ENCODE results near the gene DEFB108B.
"Not testable (repeated sequence)": the region's sequence is repeated elsewhere in the genome, so short reads cannot be mapped to it uniquely, and the experiment has no call there.

DEFB108B gene

GRCh38 chr11:71832811-71833210 lies at the start of gene DEFB108B:
Gene DEFB108B, plus strand, starts transcription at chr11:71833200. Its CDS starts 0 bp downstream, at chr11:71833200.
- not testable (repeated sequence) for DNase-seq

- peak; percentile 89 for DNase-seq
These were observed 46.7 kb upstream of the DEFB108B start for GRCh38 chr11:71786114-71786847.

- DNase-seq, result not testable (repeated sequence)
These were observed 46.2 kb upstream of the DEFB108B start for GRCh38 chr11:71786848-71787097.

GRCh38 chr11:71787098-71787823 lies 45.7 kb upstream of the DEFB108B start:
- peak; percentile 97 for DNase-seq

- not testable (repeated sequence) for DNase-seq
These were observed 45.1 kb upstream of the DEFB108B start for GRCh38 chr11:71787824-71788454.

- not testable (repeated sequence) for DNase-seq
These were observed 43.4 kb upstream of the DEFB108B start for GRCh38 chr11:71789444-71790196.

GRCh38 chr11:71791111-71791510 lies 41.9 kb upstream of the DEFB108B start:
- not testable (repeated sequence) for DNase-seq

- DNase-seq, result not testable (repeated sequence)
These were observed 40.3 kb upstream of the DEFB108B start for GRCh38 chr11:71792621-71793235.

GRCh38 chr11:71794386-71795040 lies 38.5 kb upstream of the DEFB108B start:
- DNase-seq, result not testable (repeated sequence)

- not testable (repeated sequence) for DNase-seq
These were observed 37.8 kb upstream of the DEFB108B start for GRCh38 chr11:71795236-71795635.

- not testable (repeated sequence) for DNase-seq
These were observed 37.0 kb upstream of the DEFB108B start for GRCh38 chr11:71796016-71796415.

- DNase-seq, result not testable (repeated sequence)
These were observed 36.2 kb upstream of the DEFB108B start for GRCh38 chr11:71796781-71797180.

- DNase-seq, result not testable (repeated sequence)
These were observed 33.4 kb upstream of the DEFB108B start for GRCh38 chr11:71799556-71800128.

- DNase-seq, result peak; percentile 47
These were observed 32.6 kb upstream of the DEFB108B start for GRCh38 chr11:71800335-71800953.

GRCh38 chr11:71801026-71801425 lies 32.0 kb upstream of the DEFB108B start:
- not testable (repeated sequence) for DNase-seq

GRCh38 chr11:71802874-71803273 lies 30.1 kb upstream of the DEFB108B start:
- not testable (repeated sequence) for DNase-seq

GRCh38 chr11:71804158-71804947 lies 28.6 kb upstream of the DEFB108B start:
- DNase-seq, result not testable (repeated sequence)

GRCh38 chr11:71812529-71812928 lies 20.5 kb upstream of the DEFB108B start:
- DNase-seq, result not testable (repeated sequence)

- peak; percentile 72 for DNase-seq
These were observed 19.3 kb upstream of the DEFB108B start for GRCh38 chr11:71813481-71814355.

Data from NCI-H1436 (cell line).